ENCODE results near the gene ROBO2.

ROBO2 gene

DNA sequence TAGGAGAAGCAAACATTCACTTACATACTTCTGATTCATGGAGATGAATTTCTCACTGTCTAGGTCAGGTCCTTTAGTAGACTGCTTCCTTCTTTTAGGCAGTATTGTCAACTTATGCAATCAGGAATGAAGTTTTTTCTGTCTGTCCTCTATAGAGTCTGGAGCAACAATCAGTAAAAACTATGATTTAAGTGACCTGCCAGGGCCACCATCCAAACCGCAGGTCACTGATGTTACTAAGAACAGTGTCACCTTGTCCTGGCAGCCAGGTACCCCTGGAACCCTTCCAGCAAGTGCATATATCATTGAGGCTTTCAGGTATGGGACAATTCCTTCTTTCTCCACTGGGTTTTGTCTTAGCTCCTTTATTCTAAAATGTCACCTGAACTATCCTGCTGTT lies 523.1 kb downstream of the ROBO2 start:
- no peaks in the 10 kb centered on the region for H3K4me1 ChIP-seq (ENCODE audit: low read depth, poor library complexity, severe bottlenecking)
- no peak overlapping the region for H3K4me3 ChIP-seq (IDR thresholded peaks at IDR 0.05; ENCODE audit: insufficient read depth, low read depth, low read length)
- H3K4me2 ChIP-seq = no peak overlapping the region
- no peaks in the 10 kb centered on the region for H3K79me2 ChIP-seq (ENCODE audit: insufficient read depth, low read depth)
- H3K27ac ChIP-seq = no peak overlapping the region
- no peak for TF ChIP-seq CTCF (conservative IDR thresholded peaks at IDR 0.05; ENCODE audit: low read depth, low read length)
- no peaks in the 10 kb centered on the region for H4K20me1 ChIP-seq (ENCODE audit: insufficient read depth)
- H2AFZ ChIP-seq (ENCODE audit: low read depth) = no peak overlapping the region
- H3K27me3 ChIP-seq (ENCODE audit: insufficient read depth, low read depth) = no peaks in the 10 kb centered on the region
- H3K36me3 ChIP-seq (ENCODE audit: insufficient read depth) = no peaks in the 10 kb centered on the region
- H3K9ac ChIP-seq = no peak overlapping the region

DNA sequence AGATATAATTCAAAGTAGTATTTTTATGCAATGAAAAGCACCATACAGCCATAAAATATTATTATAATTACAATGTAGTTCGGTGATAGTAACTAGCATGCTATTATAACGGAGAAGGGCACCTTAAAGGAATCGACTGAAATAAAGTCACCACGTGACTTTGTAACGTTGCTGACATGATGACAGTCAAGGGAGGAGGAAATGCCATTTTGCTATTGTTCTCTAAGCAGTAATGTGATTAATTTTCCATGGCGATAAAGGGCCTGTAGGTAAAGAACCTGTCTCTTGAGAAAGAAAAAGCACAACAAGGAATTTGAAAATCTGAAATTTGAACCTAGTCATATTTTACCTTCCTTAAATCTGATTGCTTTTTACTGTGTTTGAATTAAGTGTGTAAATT lies 526.2 kb downstream of the ROBO2 start:
- H3K9ac ChIP-seq = no peak overlapping the region
- H3K4me3 ChIP-seq (IDR thresholded peaks at IDR 0.05; ENCODE audit: insufficient read depth, low read depth, low read length) = no peak overlapping the region
- no peak overlapping the region for H3K4me2 ChIP-seq
- no peaks in the 10 kb centered on the region for H3K27me3 ChIP-seq (ENCODE audit: insufficient read depth, low read depth)
- H3K79me2 ChIP-seq (ENCODE audit: insufficient read depth, low read depth) = no peaks in the 10 kb centered on the region
- H3K4me1 ChIP-seq (ENCODE audit: low read depth, poor library complexity, severe bottlenecking) = no peaks in the 10 kb centered on the region
- no peak overlapping the region for H3K27ac ChIP-seq
- no peak overlapping the region for H2AFZ ChIP-seq (ENCODE audit: low read depth)
- H3K36me3 ChIP-seq (ENCODE audit: insufficient read depth) = no peaks in the 10 kb centered on the region
- no peak for TF ChIP-seq CTCF (conservative IDR thresholded peaks at IDR 0.05; ENCODE audit: low read depth, low read length)
- H4K20me1 ChIP-seq (ENCODE audit: insufficient read depth) = no peaks in the 10 kb centered on the region

GRCh38 chr3:77571971-77572715 lies 532.2 kb downstream of the ROBO2 start:
- Histone ChIP-seq H3K9ac (no peak overlapping the region), H2AFZ (ENCODE audit: low read depth) (no peak overlapping the region), H3K4me3 (IDR thresholded peaks at IDR 0.05; ENCODE audit: insufficient read depth, low read depth, low read length) (no peak overlapping the region), H3K27ac (no peak overlapping the region), H3K4me1 (ENCODE audit: low read depth, poor library complexity, severe bottlenecking) (no peaks in the 10 kb centered on the region), H3K27me3 (ENCODE audit: insufficient read depth, low read depth) (no peaks in the 10 kb centered on the region), H4K20me1 (ENCODE audit: insufficient read depth) (no peaks in the 10 kb centered on the region), H3K79me2 (ENCODE audit: insufficient read depth, low read depth) (no peaks in the 10 kb centered on the region), H3K4me2 (no peak overlapping the region), H3K36me3 (ENCODE audit: insufficient read depth) (no peaks in the 10 kb centered on the region)
- no peak for TF ChIP-seq CTCF (conservative IDR thresholded peaks at IDR 0.05; ENCODE audit: low read depth, low read length)

DNA sequence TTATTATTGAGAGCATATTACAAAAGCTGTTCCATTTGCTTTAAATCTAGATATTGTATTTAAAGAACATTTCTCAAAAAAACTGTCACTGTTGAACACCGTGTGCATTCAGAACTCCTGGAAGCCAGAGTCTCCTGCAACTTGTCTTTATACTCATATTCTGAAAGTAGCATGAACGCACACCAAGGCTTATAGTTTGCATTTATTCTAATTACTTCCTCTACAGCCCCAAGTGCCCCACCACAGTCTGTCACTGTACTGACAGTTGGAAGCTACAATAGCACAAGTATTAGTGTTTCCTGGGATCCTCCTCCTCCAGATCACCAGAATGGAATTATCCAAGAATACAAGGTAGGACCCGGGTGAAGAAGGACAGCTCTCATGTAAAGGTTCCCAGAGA lies 537.4 kb downstream of the ROBO2 start:
- TF ChIP-seq CTCF (conservative IDR thresholded peaks at IDR 0.05; ENCODE audit: low read depth, low read length) = no peak
- H3K4me1 ChIP-seq (ENCODE audit: low read depth, poor library complexity, severe bottlenecking) = no peaks in the 10 kb centered on the region
- no peak overlapping the region for H2AFZ ChIP-seq (ENCODE audit: low read depth)
- H3K27me3 ChIP-seq (ENCODE audit: insufficient read depth, low read depth) = no peaks in the 10 kb centered on the region
- no peaks in the 10 kb centered on the region for H3K79me2 ChIP-seq (ENCODE audit: insufficient read depth, low read depth)
- H3K4me2 ChIP-seq = no peak overlapping the region
- no peaks in the 10 kb centered on the region for H4K20me1 ChIP-seq (ENCODE audit: insufficient read depth)
- no peak overlapping the region for H3K9ac ChIP-seq
- H3K36me3 ChIP-seq (ENCODE audit: insufficient read depth) = no peaks in the 10 kb centered on the region
- no peak overlapping the region for H3K27ac ChIP-seq
- H3K4me3 ChIP-seq (IDR thresholded peaks at IDR 0.05; ENCODE audit: insufficient read depth, low read depth, low read length) = no peak overlapping the region
